C1 segment of cervical spinal cord (tissue), 14 donors: ENCODE data around the gene APH1A.
A peak's percentile ranks its signal among the peaks of the same experiment; 100 is the strongest.
"Not testable (repeated sequence)": the region's sequence is repeated elsewhere in the genome, so short reads cannot be mapped to it uniquely, and the experiment has no call there.

Source experiments
- DNase-seq, 14 donors: peaks; one replicate each; lab custom pipeline; 2025; lab: John Stamatoyannopoulos, UW

The APH1A gene

DNA sequence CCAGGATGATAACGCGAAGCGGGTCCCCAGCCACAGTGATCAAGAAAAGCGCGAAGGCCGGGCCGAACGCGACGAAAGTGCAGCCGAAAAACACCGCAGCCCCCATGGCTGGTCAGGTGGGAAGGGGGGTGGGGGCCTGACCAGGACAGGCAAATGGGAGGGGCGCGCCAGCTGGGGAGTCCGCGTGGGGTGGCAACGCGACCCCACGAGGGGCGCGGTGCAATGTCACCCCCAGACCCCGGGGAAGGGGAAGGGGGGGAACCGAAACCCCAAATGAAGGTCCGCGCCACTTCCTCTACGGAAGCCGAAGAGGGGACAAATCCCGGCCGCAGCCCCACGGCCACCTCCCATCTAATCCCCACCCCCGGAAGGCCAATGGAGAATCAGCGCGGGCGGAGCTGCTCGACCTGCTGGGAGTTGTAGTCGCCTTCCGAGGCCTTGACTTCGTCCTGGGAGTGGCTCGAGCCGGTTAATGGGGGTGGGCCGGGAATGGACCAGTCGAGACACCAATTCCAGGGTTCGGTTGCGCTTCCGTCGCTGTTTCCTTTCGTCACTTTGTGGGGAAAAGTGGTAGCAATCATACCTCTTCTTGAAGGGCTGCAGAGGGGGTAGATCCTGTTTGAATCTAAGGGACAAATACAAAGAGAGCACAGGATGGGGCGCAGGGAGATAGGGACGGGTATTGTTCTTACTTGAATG is at the start of gene APH1A:
Gene APH1A, minus strand, starts transcription at position 312 of the 699 bp plus-strand sequence. Its CDS starts 206 bp downstream, at position 106.
- DNase-seq = peak; percentile 70 to 97 (median 94)

DNA sequence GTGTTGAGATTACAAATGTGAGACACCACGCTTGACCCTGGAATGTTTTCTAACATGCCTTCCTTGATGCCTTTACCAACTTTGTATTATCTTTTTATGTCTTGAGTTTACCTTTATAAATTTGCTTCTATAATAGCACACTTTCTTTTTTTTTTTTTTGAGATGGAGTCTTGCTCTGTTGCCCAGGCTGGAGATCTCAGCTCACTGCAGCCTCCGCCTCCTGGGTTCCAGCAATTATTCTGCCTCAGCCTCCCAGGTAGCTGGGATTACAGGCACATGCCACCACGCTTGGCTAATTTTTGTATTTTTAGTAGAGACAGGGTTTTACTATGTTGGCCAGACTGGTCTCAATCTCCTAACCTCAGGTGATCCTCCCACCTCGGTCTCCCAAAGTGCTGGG is 45.9 kb upstream of the APH1A start:
- DNase-seq = not testable (repeated sequence)

DNA sequence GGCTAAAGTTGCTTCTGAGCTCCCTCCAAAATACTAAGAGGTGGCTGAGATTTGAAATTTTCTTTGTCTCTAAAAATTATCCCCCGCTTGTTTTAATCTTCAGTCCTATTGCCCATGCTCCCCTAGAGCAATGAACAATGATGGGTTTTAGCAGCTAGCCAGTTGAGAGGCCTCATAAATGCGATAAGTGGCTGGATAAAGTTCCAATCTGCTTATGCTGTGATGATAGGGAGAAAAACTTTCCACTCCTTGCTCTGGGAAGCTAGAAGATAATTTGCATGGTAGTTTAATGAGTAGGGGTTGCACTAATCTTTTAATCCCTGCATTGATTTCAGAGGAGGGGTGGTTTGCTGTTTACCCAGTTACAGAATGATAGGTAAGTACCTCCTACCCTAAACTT is 42.9 kb upstream of the APH1A start:
- no peak for DNase-seq

DNA sequence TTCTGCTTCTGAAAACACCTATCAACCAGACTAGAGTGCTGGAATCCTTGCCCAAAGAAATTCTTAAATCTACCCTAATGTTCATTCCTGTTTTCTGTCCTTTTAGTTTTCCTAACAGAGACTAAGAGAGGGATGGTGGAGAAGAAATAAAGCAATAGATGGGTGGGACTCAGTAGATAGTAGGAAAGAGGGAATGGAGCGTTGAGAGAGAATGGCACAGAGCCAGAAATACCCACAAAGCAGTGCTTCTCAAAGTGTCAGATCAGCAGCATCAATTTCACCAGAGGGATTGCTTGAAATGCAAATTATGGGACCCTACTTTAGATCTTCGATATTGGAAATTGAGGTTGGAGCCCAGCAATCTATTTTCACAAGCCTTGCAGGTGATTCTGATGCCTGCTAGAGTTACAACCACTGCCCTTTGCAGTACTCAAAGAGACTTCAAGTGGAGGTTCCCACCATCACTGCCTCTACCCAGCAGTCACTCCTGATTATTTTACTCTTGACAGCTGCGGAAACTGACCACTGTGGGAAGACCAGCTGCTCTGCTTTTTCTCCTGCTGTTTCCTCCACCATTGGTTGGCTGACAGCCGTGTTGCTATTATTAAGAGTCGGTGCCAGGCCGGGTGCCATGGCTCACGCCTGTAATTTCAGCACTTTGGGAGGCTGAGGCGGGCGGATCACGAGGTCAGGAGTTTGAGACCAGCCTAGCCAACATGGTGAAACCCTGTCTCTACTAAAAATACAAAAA is 41.1 kb upstream of the APH1A start:
- DNase-seq = no peak

DNA sequence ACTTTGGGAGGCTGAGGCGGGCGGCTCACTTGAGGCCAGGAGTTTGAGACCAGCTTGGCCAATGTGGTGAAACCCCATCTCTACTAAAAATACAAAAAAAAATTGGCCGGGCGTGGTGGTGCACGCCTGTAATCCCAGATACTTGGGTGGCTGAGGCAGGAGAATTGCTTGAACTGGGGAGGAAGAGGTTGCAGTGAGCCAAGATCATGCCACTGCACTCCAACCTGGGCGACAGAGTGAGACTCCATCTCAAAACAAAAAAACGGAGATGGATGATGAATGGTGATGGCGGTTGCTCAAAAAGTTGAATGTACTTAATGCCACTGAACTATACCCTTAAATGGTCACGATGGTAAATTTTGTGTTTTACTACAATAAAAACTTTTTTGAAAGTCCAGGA is 39.8 kb upstream of the APH1A start:
- not testable (repeated sequence) for DNase-seq

DNA sequence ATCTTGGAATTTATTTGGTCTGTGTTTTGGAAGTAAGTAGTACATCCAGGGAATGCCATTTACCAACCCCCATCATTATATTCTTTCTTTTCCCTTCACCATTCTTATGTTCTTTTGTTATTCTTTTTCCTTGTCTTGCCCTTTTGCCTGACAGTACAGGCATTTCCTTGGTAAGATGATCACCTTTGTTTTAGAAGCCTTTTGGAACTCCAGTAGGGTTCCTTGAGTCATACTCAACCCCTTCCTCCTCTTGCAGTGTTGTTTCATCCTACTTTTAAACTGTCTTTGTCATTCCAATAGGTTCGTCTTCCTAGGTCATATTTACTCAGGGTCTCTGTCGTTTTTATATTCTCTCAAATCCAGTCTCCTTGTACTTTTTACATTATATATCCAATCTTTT is 34.1 kb upstream of the APH1A start:
- DNase-seq = no peak

DNA sequence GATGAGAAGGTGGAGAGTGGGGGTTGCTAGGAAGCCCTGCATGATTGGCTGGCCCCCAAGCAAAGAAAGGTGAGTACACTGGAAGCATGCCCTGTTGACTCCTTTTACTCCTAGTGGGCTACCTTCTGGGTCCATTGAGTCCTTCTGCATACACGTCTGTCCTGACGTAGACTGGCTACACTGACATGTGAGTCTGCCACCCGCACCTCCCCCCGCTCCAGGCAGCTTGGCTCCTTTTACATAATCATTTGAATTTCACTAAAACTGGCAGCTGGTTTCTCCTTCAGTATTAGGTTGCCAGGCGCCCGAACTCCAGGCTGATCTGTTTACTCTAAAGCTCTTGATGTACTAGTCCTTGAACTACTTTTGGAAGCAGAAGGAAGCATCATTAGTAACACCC is 33.5 kb upstream of the APH1A start:
- peak in 10 of 14 donors; percentile 1 to 48 (median 24) for DNase-seq

DNA sequence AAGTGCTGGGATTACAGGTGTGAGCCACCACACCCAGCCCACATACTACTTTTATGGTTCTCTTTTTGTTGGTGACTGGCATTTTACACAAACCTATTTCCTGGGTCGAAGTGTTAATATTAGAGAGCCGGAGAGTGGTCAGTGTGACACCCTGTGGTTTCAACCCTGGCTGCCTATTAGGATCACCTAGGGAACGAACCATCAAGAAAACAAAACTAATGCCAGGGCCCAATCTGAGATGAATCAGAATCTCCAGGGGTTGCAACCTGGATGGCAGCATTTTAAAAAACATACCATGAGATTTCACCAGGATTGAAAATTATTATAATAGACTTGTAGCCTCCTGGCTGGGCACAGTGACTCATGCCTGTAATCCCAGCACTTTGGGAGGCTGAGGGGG is 30.9 kb upstream of the APH1A start:
- DNase-seq = no peak

DNA sequence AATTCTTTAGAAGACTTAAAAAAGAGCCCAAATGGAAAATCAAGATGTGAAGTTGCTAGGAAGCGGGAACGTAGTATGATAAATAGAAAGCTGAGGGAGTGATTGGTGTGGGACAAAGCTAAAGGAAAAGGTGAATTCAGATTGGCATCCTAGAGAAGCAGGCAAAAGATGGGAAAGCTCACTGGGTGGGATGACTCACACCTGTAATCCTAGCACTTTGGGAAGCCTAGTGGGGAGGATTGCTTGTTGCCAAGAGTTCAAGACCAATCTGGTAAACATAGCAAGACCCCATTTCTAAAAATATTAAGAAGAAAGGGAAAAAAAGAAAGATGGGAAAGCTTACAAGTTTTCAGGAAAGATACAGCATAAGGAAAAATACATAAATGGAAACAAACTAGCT is 26.7 kb upstream of the APH1A start:
- no peak for DNase-seq

DNA sequence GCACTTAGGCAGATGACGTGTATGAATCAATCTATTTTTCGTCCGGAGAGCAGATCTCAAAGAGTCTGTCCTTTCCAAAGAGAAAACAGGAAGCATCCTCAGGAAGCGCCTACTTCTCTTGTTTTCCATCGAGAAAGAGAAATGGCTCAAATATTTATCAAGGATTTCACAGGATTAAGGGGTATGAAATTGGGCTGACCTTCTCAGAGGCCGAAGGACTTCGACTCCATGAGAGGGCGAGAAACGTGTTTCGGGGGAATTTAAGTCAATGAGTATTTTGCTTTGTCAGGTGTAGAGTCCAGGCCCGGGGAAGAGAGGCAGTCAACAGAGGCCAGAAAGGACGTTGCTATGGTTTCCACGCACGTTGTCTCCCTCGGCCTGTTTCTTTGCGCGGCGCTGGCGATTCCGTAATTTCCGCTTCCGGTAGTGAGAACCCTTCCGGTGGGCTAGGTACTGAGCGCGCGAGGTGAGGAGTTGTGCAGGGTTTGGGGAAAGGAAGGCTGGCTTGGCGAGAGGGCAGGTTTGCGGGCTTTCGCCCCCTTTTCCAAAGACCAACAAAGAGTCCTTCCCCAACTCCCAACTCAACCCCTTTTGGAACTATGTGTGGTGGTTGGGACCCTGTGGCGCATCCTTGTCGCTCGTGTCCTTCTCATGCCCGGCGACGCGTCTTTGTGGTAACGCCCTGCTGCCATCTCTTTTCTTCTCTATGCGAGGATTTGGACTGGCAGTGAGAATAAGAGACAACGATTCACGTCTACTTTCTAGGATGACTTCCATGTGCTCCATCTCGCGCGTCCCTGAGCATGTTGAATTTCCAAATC is 24.8 kb upstream of the APH1A start, which contains the start of gene MRPS21:
Gene MRPS21, plus strand, starts transcription at position 429 of the 821 bp plus-strand sequence. CDS start 506 bp downstream, outside the sequence.
- peak; percentile 18 to 92 (median 84) for DNase-seq

DNA sequence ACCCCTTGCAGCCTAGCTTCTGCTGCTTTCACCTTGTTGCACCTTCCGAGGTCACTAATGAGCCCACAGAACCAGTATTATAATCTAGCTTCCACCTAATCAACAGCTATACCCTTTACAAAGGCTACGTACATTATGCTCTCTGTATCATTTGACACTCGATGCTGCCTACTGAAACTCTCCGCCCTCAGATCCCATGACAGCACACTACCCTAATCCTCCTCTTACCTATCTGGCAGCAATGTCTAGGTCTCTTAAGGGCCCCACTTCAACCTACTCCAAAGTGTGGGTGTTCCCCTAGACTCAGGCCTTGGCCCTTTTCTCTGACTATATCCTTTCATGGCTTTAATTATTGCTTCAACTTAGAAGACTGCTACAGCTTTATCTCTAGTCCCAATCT is 20.0 kb upstream of the APH1A start:
- DNase-seq = no peak

DNA sequence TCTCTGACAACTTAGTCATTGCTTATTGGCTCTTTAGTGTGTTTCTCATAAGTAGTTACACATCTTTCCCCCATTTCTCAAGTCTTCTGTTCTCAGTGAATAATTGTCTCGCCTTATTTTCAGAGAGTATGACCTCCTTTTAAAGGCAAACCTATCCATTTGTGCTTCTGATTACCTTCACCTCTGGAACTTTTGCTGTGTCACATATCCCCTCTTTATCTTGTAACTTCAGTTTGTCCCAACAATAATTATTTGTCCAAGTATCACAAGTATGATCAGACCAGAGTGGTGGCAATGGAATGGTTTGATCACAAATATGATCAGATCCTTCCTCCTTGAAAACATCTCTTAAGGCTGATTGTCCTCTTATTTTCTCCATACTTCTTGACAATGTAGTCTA is 19.6 kb upstream of the APH1A start:
- no peak for DNase-seq

DNA sequence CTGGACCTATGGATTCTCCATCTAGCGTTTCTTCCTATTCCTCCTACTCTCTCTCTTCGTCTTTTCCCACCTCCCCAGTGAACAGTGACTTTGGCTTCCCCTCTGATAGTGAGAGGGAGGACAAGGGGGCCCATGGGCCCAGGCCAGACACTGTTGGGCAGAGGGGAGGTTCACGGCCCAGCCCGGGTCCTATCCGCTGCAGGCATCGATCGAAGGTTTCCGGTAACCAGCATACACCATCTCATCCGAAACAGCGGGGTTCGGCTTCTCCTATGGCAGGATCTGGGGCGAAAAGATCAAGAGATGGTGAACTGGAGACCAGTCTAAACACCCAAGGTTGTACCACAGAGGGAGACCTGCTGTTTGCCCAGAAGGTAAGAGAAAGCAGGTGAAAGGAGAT is 14.4 kb upstream of the APH1A start:
- no peak for DNase-seq

DNA sequence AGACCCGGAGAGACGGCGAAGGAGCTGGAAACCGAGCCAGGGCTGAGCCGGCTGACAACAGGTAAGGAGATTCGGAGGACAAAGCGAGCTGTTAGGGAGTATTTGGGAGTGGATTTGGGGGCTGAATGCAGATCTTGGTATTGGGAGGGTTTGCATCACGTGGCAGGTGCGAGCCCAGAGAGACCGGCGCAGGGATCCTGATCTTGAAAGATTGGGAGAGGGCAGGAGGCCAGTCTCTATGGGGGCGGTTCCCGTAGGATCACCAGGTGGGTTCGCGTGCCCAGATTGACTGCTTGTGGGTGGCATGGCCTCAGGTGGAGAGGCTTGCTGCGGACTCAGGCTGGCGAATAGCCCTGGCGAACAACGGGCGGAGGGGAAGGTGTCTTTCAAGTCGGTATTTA is 13.7 kb upstream of the APH1A start:
- DNase-seq = peak in 1 of 14 donors; percentile 64

DNA sequence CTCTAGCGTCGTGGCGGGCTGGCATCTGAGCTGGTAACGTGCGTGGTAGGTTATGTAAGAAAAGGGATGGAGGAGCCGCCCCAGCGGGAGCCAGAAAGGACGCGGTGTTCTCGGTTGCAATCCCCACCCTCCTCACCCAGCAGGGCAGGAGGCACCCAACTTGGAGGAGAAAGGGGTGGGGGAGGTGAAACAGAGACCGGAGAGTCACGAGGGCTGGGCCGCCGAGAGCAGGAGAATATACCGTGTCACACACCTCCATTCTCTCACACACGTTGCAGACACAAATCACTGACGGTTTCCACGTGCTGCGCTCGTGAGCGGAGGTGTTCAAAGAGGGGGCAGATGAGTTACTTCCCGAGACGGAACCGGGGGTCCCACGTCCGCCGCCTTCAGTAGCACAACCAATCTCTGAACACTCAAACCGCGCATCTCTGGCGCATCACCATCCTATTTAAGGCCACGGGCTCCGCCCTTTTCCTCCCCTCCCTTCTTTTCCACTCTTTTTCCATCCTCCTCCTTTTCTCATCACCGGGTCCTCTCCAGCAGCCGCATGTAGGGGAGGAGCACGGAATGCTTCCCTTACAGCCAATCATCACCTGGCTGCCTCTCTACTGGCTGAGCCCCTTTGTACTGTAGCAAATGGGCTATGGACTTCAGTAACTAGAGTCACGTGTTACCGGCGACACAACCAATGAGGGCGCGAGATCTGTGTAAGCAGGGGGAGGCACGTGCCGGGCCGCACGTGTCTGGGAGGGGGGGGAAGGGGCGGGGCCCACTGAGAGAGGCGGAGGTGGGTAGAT is 13.1 kb upstream of the APH1A start, which contains the start of gene CIART:
Gene CIART, plus strand, starts transcription at position 797 of the 800 bp plus-strand sequence. CDS start 714 bp downstream, outside the sequence.
- peak in 13 of 14 donors; percentile 71 to 98 (median 88) for DNase-seq

DNA sequence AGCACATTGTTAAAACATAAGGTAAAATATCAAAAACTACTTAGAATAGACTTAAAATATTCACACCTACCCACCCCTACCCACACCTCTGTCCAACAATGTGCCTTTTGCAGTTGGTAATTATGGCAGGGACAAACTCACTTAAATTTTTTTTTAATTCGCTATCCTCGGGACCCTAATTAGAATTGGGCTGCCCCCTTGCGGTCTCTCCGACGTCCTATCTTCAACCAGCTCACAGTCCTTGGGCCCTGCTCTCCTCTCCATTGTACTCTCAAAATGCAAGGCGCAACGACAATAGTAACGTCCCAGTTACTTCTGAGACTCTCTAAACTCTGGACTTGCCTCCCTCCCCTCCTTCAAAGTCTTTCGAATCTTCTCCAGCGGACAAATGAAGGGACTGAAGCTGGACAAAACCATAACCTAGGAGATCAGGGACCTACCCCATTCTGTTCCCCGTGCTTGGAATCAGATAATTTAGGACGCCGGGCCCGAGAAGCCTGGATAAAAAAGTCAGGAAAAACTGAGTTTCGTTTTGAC is 12.5 kb upstream of the APH1A start:
- peak in 12 of 14 donors; percentile 39 to 76 (median 57) for DNase-seq

DNA sequence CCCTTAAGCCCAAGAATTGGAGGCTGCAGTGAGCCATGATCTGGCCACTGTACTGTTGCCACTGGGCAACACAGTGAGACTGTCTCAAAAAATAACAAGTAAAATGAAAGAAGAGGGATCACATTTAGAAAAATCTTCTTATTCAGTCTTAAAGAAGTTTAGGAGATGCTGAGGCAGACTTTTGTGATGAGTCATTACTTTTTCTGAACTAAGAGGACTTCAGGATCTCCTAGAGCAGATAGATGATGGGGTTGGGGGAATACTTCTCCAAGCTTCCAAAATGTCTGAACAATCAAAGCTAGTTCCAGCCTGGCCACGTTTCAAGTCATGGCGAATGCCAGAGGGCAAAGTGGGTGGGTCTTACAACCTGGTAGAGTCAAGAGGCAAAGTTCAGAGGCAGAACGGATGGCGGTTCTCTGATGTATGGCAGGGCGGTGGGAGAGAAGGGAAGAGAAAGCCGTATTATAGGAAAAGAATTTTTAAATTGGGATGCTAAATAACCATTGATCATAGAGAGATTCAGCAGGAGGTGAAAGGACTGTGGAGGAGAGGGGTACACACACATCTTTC is 11.4 kb upstream of the APH1A start:
- DNase-seq = no peak

DNA sequence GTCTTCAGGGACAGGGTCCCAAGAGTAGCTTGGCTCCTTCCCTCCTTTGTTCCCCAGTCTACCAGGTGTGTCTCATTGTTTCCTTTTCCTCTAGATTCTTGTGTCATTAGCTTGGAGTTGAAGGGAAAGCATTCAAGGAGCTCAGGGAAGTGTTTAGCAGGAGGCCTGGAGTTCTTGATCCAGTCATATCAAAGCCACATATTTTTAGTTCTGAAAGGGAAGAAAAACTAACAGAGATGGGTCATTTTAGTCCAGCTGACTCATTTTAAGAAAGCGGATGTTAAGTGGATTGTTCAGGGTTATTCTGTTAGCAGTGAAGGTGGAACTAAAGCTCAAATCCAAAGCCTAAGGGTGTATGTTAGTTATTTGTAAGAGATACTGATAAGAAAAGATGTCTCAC is 4.5 kb upstream of the APH1A start:
- no peak for DNase-seq

DNA sequence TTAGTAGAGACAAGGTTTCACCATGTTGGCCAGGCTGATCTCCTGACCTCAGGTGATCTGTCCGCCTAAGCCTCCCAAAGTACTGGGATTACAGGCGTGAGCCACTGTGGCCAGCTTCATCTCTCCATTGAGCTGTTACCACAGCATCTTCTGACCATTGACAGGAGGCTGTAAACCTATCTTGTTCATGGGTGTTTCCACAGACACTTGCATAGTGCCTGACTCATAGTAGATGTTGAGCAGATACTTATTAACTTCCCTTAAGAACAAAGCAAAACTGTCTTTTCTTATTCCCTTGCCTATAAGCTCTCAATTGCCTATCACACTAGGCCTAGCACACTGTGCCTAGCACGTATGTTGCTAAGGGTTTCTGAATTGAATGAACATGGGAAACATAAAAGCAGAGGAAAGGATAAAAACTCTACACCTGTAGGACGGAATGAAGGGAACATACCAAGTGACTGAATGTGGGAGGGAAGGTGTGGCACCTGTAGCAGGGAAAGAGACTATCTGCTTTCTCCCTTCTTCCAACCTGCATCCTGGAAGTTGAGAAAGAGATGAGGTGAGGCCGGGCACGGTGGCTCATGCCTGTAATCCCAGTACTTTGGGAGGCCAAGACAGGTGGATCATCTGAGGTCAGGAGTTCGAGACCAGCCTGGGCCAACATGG is 2.6 kb upstream of the APH1A start:
- DNase-seq = no peak

DNA sequence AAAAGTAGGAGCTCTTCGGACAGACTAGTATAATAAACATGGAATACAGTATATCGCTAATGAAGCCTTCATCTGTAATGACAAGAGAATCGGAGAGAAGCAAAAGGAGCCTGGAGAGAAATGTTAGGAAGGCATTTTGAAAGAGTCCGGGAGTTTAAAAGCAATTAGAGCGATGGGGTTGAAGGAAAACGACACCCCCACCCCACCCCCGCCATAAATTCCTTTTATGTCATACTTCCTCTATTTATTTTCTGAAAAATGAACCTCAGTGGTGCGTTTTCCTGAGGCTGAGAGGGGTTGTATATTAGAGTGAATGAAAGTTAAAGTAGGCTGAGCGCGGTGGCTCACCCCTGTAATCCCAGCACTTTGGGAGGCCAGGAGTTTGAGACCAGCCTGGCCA is 635 bp upstream of the APH1A start:
- DNase-seq = no peak
